ENCODE data around the gene SQSTM1.

Gene SQSTM1

GRCh38 chr5:179829732-179830435 is 9.2 kb downstream of the SQSTM1 start:
- peaks cover 25% of the 10 kb centered on the region for H3K9me3 Mint-ChIP-seq
- no peak for DNase-seq
- no peaks in the 10 kb centered on the region for H3K27me3 Mint-ChIP-seq (ENCODE audit: low read depth, poor library complexity)
- peak overlapping the region; percentile 33 for H3K27ac Mint-ChIP-seq
- peaks cover 15% of the 10 kb centered on the region for H3K4me1 Mint-ChIP-seq
- no peak overlapping the region for H3K4me3 Mint-ChIP-seq
- TF ChIP-seq, protein P1, sequence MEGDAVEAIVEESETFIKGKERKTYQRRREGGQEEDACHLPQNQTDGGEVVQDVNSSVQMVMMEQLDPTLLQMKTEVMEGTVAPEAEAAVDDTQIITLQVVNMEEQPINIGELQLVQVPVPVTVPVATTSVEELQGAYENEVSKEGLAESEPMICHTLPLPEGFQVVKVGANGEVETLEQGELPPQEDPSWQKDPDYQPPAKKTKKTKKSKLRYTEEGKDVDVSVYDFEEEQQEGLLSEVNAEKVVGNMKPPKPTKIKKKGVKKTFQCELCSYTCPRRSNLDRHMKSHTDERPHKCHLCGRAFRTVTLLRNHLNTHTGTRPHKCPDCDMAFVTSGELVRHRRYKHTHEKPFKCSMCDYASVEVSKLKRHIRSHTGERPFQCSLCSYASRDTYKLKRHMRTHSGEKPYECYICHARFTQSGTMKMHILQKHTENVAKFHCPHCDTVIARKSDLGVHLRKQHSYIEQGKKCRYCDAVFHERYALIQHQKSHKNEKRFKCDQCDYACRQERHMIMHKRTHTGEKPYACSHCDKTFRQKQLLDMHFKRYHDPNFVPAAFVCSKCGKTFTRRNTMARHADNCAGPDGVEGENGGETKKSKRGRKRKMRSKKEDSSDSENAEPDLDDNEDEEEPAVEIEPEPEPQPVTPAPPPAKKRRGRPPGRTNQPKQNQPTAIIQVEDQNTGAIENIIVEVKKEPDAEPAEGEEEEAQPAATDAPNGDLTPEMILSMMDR (IDR thresholded peaks at IDR 0.05) = no peak
- H3K36me3 Mint-ChIP-seq (ENCODE audit: low read depth) = peaks cover 93% of the 10 kb centered on the region

GRCh38 chr5:179830818-179831468 is 10.2 kb downstream of the SQSTM1 start:
- TF ChIP-seq, protein P1 (IDR thresholded peaks at IDR 0.05) = no peak
- Mint-ChIP-seq H3K4me3 (no peak overlapping the region), H3K27ac (no peak overlapping the region), H3K4me1 (peaks cover 15% of the 10 kb centered on the region), H3K36me3 (ENCODE audit: low read depth) (peaks cover 93% of the 10 kb centered on the region), H3K27me3 (ENCODE audit: low read depth, poor library complexity) (no peaks in the 10 kb centered on the region), H3K9me3 (peaks cover 31% of the 10 kb centered on the region)
- no peak for DNase-seq

DNA sequence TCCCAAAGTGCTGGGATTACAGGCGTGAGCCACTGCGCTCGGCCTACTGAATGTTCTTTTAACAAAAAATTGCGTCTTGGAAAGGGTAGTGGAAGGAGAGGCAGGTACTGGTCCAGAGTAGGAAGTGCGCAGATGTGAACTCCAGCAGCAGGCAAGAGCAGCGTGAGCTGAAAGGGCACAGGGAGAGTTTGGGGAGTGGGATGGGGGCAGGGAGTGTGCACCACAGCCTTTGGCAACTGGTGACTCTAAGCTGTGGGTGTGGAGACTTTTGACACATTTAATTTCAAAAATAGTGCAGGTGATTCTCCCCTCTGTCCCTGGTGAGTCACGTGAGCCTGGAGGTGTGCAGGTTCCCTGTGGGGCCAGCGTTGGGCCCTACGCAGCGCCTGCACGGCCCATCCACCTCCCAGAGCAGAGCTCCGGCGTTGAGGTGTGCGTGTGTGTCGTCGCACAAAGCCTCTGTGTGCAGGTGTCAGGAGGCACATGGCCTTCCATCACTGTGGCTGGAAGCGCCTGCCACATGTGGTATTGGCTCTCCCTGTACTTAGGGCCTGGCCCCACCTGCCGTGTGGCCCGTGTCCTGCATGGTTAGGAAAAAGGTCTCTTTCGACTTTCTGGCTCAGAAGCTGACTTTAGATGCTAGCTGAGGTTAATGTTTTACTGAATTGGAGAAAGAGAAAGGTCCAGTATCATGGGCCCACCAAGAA is 11.5 kb downstream of the SQSTM1 start:
- H3K27ac Mint-ChIP-seq = peak overlapping the region; percentile 87

DNA sequence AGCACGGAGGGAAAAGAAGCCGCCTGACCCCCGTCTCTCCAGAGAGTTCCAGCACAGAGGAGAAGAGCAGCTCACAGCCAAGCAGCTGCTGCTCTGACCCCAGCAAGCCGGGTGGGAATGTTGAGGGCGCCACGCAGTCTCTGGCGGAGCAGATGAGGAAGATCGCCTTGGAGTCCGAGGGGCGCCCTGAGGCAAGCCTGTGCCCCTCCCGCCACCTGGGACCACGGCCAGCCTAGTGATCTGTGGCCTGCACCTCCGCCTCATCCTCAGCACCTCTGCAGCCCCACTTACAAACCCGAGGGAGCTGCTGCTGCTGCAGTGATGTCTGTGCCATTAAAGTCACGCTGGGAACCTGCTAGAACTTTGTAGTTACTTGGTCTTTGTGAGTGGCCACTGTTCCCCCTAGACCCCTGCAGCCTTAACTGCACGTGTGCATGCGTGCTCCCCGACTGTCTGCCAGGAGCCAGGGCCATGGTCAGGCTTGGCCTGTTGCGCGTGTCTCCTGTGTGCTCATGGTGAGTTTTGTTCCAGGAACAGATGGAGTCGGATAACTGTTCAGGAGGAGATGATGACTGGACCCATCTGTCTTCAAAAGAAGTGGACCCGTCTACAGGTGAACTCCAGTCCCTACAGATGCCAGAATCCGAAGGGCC is 12.5 kb downstream of the SQSTM1 start:
- Mint-ChIP-seq H3K4me1 (peaks cover 15% of the 10 kb centered on the region), H3K9me3 (peaks cover 33% of the 10 kb centered on the region), H3K4me3 (no peak overlapping the region), H3K27ac (no peak overlapping the region), H3K27me3 (ENCODE audit: low read depth, poor library complexity) (no peaks in the 10 kb centered on the region), H3K36me3 (ENCODE audit: low read depth) (peaks cover 93% of the 10 kb centered on the region)
- DNase-seq = no peak
- TF ChIP-seq, protein P1 (IDR thresholded peaks at IDR 0.05) = no peak

More for the DNA sequence above, 11.5 kb downstream of the SQSTM1 start:
- Mint-ChIP-seq H3K36me3 (ENCODE audit: low read depth) (peaks cover 93% of the 10 kb centered on the region), H3K9me3 (peaks cover 33% of the 10 kb centered on the region), H3K4me3 (no peak overlapping the region), H3K4me1 (peaks cover 15% of the 10 kb centered on the region), H3K27me3 (ENCODE audit: low read depth, poor library complexity) (no peaks in the 10 kb centered on the region)
- no peak for DNase-seq
- TF ChIP-seq, protein P1 (IDR thresholded peaks at IDR 0.05) = no peak

GRCh38 chr5:179833709-179834070 is 13.0 kb downstream of the SQSTM1 start:
- H3K36me3 Mint-ChIP-seq (ENCODE audit: low read depth) = peaks cover 93% of the 10 kb centered on the region
- H3K4me3 Mint-ChIP-seq = no peak overlapping the region
- no peak for DNase-seq
- H3K27ac Mint-ChIP-seq = no peak overlapping the region
- H3K4me1 Mint-ChIP-seq = peaks cover 12% of the 10 kb centered on the region
- H3K27me3 Mint-ChIP-seq (ENCODE audit: low read depth, poor library complexity) = no peaks in the 10 kb centered on the region
- TF ChIP-seq, protein P1 (IDR thresholded peaks at IDR 0.05) = no peak
- H3K9me3 Mint-ChIP-seq = peaks cover 33% of the 10 kb centered on the region

All from nephron progenitor cell (in vitro differentiated cells).